HG02571 (cell line): ENCODE data around the gene EIF4EBP2.

Experiments used
- ATAC-seq: cut with Tn5 transposase; IDR thresholded peaks from one replicate; pipeline ENCODE4 v1.9.1; 2021; ENCODE audit warnings: mild to moderate bottlenecking, moderate library complexity; ENCODE audit not compliant: unreplicated experiment

The EIF4EBP2 gene

DNA sequence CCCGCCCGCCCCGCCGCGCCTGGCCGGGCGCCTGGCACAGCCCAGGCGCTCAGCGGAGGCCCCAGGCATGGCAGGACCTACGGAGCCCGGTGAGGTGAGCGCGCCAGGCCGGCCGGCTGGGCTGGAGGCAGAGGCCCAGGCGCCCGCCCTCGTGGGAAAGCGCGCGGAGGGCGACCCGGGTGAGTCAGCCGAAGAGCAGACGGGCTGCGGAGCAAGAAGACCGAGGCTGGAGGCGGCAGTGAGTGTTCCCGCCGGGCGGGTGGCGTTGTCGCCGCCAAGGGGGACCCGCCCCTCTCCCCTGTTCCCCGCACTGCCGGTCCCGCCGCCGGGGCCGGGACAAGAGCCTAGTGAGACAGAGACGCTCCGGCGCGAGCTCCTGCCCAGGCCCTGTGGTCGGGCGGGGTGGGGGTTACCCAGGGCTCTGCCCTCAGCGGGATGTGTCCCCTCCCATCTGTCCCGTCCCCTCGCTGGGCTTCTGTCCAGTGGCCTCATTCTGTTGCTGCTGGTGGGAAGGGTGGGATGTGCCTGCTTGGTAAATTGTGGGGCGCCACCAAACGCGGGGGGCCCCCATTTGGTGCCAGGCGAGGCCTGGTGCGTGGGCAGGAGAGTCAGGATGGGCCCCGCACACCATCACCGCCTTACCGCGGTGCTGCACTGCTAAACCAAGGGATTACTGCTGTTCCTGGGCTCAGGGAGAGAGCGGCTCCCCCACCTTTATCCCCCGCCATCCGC, 54.5 kb downstream of the EIF4EBP2 start:
- no peak for ATAC-seq

DNA sequence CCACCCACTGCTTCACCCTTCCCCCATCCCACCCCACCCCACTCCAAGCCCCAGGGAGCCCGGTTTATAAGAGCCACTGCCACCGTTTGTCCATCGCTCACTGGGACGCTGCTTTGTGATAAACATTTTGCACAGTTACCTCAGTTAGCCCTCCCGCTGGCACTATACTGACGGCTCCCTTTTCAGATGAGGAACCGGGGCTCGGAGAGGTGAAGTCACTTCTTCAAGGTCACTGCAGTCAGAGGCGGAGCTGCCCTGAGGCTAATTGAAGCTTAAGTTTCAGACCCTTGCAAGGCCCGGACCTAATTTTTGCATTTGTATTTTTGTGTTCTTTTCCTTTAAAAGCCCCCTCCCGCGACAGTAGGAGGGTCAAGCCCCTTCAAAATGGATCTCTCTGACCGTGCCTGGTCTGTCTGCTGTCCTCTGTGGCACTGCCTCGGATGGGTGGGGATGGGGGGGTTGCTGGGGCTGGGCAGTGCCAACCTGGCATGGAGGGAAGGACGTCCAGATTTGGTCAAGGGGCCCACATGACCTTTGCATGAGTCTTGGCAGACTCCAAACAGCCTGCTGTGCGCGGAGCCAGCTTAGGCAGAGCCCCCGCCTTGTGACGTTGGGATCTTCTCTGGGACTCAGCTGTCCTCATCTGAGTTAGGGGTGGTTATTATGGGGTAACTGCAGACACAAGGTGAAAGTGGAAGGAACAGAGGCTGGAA, 55.3 kb downstream of the EIF4EBP2 start:
- no peak for ATAC-seq

DNA sequence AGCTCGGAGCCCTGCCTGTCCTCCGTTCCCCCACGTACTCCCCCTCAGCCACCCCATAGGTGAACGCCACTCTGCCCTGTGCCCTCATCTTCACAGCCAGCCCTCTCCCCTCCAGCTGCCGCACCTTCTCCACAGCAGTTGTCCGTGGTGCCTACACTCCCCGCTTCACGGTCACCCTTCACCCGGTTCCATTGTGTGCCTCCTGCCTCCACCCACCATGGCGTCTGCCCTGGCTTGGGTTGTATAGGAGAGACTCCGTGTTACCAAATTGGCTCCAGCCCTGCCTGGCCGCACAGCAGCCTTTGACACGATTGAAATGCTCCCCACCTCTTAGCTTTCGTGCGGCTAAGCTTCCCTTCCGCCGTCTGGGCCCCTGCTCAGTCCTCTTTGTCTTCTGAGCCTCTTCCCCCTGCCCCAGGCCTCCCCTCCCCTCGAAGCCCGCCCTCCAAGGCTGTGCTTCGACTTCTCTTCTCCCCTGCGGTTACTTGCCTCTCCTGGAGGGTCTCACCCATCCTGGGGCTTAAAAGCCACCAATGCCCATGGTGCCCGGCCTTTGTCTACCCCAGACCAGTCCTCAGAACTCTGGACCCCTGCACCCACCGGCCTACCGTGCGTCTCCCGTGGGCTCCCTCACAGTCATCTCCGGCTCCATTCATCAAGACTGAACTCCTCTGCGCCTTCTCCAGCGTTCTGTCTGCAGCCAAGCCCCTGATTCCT, 56.0 kb downstream of the EIF4EBP2 start:
- ATAC-seq: no peak

DNA sequence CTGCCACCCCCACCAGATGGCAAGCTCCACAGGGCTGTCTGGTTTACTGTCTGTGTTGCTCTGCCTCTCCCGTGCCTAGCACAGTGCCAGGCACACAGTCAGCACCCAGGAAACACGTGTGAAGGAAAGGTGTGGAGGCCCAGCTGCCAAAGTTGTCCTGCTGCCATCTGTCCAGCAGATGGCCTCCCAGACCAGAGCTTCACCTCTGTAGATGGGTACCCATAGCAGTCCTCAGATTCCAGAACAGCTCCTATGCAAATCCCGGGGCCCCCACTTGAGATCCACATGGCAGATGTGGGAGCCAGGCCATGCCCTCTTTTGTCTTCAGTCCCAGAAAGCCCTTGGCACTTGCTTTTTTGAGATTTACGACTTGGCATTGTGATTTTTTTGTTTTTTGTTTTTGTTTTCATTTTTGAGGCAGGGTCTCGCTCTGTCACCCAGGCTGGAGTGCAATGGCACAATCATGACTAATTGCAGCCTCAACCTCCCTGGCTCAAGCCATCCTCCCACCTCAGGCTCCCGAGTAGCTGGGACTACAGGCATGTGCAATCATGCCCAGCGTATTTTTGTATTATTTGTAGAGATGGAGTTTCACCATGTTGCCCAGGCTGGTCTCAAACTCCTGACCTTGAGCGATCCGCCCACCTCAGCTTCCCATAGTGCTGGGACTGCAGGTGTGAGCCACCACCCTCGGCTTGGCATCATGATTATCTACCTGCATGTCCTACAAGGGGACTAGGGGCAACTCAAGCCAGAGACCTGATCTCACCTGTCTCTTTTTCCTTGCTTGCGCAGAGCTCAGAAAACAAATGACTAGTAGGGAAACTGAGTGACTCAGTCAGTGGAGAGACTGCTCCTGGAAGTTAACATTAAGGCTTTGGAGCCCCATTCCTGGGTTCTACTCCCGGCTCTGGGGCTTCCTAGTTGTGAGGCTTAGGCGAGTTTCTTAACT, 57.7 kb downstream of the EIF4EBP2 start:
- ATAC-seq: no peak

DNA sequence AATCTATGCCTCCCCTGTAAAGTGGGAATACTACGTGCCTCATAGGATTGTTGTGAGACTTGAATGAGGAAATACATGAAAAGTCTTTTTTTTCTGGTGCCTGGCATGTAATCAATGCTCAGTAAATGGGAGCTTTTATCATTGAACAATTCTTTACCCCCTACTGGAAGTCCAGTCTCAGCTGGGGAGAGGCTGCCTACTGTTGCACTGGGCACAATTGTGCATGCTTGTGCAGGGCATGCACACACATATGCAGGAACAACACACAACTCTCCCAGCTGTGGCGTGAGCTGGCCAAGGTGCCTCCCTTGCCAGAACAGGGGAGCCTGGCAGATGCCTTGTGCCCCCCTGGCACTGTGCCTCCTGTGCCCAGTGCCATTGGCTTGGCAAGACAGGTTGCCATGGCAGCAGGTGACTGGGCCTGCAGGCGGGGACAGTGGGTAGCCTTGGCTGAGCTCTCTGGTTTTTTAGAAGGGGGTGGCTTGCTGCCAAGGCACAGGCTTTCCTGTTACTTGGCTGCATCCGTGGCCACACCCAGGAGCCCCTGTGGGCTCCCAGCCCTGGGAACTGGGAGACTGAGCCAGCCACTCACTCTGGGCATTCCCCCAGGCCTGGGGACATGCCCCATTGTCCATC, 58.5 kb downstream of the EIF4EBP2 start:
- ATAC-seq: no peak

DNA sequence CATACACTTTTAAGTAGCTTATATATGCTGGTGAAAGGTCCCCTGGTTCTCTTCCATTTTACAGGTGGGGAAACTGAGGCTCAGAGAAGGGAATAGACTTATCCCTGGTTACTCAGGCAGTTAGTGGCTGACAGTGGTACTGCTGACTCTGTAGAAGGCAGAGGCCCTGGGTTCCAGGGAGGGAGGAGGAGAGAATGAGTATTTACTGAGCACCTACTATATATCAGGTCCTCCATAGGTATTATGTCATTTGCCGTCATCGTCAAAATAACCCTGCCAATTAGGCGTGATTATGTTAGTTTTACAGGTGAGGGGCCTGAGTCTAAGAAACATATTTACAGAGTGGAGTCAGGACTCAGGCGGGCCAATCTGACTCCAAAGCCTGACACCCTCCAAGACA, 61.3 kb downstream of the EIF4EBP2 start:
- no peak for ATAC-seq

DNA sequence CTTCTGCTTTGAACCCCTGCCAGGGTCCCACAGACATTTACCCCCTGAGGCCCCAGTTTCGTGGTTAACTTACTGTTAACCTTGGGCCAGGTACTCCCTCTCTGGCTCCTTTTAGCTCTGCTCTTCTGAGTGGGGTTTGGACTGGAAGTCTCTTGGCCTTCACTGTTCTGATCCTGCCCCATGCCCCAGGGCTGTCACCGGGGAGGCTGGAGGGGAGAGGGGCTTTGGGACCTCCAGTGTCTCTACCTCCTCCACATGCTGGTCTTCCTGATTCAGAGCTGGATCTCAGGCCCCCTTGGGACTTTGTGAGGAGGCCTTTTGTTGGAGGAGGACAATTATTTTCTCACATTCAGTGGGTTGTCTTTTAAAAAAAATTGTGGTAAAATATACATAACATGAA, 61.9 kb downstream of the EIF4EBP2 start:
- no peak for ATAC-seq

DNA sequence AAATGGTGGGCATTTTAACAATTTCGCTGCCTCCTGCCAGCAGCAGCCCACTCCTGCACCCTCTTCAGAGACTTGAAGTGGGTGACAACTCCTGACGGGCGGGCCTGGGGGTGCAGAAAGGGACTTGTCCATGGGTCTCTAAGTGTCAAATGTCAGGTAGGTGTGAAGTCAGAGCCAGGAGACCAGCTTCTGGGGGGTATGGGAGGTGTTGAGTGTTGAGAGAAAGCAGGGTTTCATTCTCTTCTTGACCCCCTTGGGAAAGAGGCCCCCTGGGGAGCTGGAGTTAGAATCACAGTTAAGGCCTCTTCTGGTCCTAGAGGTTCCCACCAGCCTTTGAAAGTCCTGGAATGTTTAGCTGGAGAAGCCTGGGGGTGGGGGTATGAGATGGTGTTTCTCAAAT, 63.0 kb downstream of the EIF4EBP2 start:
- ATAC-seq: no peak

DNA sequence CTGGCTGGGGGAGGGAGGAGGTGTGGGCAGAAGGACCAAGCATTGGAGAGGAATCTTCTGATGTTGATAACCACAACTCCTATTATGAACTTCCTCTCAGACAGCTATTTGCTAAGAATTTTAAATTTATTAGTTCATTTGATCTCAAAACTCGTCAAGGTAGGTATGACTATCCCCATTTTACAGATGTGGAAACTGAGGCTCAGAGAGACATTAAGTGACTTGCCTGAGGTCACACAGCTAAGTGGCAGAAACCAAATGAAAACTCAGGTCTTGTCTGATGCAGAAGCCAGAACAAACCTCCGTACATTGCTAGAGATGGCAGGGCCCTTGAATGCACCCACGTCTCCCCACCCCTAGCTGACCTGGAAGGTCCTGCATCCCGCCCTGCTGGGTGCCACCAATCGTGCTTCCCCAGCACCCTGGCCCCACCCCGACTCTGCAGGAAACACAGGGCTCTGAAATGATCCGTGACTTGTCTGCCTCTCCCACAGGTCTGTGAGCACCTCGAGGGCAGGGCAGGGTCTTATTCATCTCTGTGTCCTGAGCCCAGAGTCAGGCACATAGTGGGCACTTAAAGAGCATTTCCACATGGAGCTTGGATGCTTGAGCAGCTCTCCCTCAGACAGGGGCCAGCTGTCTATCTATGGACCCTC, 69.0 kb downstream of the EIF4EBP2 start:
- no peak for ATAC-seq

DNA sequence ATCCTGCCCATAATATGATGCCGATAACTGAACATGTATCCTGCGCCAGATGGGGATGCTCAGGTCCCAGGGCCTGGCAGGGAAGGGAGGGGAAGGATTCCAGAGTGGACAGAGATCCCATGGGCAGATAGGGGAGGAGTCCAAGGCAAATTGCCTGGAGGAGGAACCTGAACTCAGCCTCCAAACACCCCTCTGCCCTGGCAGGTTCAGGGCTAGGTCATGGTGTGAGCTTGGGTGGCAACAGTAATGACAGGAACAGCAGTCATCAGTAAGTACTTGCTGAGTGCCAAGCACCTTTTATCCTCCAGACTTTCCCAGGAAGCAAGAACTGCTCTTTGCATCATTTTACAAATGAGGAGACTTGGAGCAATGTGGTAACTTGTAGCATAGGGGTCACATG, 70.8 kb downstream of the EIF4EBP2 start:
- no peak for ATAC-seq

DNA sequence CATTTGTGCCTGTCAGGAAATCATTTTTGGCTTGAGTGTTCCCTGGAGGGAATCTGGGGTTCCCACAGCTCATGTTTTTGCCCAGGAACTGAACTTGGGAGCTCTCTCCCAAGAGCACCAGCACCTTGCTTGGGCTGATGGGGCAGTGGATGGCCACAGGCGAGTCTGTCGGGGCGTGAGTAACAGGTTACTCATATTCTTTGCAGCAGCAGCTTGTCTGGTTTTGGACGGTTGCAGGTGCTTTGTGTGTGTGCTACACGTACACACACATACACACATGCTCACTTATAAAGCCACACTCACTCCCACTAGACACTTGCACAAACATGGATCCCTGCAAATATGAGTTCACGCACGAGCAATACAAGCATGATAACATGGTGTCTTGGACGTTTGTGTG, 71.7 kb downstream of the EIF4EBP2 start:
- ATAC-seq: no peak

DNA sequence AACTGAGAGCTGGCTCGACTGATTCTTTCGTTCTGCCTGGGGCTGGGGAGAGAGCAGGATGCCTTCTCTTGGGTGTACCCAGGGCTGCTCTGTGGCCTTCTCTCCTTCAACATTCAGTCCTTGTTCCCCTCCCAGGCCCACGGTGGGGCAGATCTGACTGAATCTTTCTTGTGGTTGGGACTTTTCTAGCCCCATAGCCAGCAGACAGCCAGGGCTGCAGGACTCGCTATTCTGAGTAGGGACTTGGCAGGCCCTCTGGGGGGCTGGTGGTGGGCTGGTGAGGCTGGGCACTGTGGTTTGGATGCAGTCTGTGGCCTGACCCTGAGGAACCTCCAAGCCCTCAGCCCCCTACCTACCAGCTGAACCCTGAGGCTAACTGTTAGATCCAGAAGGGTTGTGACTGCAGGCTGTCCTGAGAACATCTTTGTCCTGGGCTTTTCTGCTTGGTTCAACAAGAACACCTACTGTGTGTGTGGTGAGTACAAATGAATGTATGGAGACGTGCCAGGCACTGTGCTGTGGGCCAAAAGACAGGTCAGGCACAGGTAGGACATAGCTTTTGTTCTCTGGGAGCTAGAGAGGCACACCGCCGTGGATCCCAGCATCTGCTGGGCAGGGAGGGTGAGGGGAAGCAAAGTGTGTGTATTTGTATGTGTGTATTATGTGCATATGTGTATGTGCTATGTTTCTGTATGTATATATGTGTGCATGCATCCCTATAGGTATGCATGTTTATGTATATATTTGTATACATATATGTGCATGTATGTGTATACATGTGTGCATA, 72.5 kb downstream of the EIF4EBP2 start:
- no peak for ATAC-seq

DNA sequence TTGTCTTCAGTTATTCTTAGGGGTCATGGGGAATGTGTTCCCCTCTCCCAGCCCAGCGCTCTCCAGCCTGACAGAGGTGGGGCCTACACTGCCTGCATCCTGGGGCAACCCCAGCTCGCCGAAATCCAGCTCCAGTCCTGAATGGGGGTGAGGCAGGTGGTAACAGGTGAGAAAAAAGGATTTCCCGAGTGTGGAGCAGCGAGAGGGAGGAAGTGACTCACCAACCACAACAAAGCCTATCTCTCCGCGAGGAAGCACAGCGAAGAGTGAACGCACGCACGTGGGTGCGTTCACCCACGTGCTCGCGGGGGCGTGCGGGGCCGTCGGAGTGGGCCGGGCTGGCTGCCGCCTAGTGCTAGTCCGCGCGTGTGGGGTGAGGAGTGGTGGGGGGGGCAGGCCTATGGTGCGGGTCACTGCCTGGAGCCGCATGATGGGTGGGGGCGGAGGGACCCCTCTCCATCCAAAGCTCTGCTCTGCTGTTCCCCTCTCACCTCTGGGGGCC, 73.8 kb downstream of the EIF4EBP2 start:
- ATAC-seq: no peak
